Fibroblast of peridontal ligament (primary cell): ENCODE data around the gene BCL2L11.
A peak's percentile ranks its signal among the peaks of the same experiment; 100 is the strongest.

Experiments
- DNase-seq: peaks from one replicate; pipeline ENCODE4 v3.0.0-alpha.2; 2010; ENCODE audit errors: extremely low read depth

BCL2L11 gene

DNA sequence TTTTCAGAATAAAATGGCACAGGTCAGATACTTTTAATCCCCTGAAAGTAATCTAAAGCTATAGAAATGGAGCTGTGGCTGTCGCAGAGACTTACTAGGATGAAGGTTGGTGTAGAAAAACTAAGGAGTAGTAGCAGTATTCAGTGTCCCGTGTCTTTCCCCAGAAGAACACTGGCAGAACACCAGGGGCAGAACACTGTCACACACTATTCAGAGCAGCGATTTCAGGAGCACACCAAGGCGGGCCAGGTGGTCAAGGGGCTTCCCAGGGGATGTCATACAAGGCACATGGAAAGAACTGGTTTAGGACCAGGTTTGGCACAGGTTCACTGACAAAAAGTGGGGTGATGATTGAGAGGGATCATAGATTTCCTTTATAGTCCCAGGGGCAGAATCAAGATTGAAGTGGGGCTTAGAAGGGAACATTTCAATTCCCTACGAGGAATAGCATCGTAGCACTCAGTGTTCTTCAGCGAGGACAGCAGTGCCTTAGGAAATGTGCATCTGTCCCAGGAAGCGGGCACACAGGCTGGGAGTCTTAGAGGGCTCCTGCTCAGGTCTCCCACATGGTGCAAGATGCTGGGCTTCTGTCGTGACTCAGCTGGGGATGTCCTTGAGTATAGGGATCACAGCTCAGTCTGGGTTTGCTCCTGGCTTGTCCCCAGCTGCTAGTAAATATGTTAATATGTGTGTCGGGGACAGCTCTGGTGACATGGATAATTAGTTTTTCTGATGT is 22.6 kb downstream of the BCL2L11 start:
- DNase-seq = no peak

DNA sequence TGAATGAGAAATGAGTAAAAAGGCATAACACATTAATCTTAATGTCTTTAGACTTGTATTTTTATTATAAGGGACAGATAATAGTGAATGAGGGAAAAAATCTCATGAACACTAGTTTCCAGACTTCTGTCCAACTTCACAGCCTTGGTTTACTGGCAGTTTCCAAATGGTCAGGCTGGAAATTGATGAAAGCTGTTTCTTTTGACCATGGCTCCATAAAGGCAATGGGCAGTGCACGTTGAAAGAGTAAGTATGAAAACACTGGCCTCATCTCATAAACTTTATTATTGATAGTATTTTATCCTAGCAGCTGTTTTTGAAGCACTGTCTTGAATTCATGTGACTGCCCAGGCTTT is 23.1 kb downstream of the BCL2L11 start:
- DNase-seq = no peak

DNA sequence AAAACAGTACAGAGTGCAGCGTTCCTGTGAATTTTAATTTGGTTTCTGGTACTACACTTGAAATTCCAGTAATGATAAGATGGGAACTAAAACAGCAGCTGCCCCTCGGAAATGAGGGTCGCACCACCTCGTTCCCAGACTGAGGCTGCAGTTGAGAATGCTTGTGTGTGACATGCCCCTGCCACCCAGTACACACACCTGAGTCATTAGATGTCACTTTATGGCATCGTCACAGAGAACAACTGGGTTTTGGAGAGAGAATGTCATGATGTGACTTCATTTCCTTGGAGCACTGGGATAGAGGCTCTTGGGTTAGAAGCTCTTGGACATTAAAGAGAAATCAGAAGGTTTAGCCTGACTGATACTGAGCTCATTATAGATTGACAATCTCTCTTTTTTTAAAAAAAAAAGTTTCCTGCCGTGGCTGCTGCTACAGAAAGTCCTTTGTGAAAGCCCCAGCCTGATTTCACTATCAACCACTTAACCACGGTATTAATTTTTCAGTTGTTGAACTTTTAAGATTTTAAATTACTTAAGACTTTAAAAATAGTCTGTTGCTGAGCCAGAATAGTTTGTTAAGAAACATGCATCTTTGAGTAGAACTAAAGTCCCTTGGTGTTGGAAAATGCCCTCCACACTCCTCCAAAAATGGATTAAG is 24.5 kb downstream of the BCL2L11 start:
- no peak for DNase-seq

DNA sequence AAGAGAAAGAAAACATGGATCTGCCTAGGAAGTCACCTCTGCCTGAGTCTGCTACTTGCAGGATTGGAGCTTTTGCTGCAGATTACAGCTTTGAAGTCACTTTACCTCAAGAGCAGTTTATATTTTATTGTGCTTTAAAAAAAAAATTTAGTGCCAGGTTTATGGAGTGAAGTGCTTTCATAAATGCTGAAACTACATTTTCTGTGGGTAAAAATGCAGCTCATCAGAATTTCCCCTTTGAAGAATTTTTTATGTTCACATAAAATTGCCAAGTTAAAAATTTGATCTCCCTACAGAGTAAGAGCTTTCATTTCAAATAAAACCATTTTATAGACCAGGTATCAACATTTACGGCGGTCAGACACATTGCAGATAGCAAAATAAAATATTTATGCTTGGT is 25.2 kb downstream of the BCL2L11 start:
- DNase-seq = no peak

DNA sequence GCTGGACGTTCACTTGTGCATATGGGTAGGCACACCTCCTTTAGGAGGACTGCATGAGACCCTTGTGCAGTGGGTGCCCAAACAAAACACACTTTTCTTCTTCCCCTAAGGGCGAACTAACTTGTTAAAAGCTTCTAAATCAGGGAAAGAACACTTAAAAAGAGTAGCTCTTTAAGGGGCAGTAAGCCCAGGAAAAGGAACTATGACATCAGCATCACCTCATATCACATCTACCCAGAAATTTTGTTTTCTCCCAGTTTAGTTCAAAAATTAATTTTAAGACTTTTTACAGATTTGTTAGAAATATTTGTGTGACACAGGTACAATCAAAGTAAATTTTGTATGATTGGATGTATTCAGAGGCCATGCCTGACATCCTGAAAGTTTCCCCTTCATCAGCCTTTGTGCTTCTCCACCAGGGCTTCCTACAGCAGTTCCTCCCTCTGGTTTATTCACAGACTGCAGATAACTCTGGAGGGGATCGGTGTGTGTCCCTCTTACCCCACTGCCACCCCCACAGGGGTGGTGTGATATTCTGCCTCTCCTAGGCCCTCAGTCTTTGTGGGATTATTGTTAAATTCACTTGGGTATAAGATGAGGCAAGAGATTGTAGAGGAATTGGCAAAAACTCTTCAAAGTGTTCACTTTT is 27.6 kb downstream of the BCL2L11 start:
- DNase-seq = no peak

DNA sequence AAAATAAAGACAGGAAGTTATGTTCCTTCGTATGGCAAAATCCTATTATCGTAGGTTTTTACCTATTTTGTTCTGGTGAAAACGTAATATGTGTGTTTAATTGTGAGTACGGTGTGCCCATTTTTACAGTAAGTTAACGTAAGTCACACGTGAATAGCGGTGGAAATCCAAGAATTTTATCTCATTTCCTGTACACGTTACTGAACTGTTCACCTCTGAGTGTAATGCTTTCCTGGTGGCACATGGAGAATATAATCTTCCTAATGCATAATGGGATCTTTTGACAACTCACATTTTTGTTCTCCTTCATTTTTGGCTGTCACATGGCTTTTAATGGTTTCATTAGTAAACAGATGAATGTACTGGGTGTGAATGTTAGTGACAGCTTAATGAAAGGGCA is 28.2 kb downstream of the BCL2L11 start:
- DNase-seq = no peak

DNA sequence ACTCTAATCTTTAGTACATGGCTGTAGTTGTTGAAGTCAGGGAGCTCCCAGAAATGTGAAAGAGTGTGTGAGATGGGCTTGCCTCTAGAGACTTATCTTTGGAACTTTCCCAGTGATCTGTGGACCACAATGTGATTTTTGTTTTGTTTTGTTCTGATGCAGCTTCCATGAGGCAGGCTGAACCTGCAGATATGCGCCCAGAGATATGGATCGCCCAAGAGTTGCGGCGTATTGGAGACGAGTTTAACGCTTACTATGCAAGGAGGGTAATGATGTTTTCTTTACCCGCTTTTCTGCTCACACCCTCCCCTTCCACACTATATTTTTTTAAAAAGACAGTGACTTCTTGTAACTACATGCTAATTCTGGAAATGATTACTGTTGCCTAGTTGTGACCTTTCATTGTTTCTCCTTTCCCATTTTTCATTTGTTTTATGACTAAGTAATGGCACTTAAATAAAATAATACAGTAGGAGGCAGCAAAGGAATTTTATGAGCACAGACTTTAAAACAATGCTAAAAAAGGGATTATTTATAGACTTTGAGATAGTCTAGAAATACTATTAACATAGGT is 29.3 kb downstream of the BCL2L11 start:
- DNase-seq = peak; percentile 25

DNA sequence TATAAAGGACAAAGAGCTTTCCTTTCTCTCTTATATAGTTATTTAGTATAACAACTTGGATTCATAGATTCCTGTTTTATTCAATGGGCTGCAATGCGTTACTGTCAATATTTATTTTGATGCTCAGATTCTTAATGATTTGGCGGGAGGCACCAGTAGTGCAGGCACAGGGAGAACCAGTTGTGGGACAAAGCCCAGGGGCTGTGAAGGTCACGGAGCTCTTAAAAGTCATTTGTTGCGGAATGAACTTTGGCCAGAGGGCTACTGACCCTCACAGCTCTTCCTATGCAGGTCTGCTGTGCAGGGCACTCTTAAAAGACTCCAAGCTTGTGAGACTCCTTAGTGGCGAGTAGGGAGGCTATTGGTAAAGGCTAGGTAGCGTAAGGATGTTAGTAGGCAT is 34.0 kb downstream of the BCL2L11 start:
- no peak for DNase-seq

DNA sequence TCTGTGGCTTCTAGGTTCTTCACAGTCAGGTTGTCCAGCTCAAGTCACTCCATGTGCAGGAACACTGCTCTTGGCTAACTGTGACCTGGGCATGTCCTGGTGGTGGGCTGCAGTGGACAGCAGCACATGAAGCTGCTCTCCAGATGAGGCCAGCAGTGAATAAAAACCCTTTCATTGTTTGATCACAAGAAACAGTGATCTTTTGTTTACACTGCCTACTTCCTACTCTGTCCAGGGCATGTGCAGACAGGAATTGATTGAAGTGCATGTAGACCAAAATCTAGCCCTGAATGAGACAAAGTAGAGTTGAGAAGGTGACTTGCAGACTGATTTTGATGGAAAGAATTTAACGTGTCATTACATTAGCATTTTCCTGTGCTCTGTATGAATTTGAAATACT is 34.9 kb downstream of the BCL2L11 start:
- no peak for DNase-seq

DNA sequence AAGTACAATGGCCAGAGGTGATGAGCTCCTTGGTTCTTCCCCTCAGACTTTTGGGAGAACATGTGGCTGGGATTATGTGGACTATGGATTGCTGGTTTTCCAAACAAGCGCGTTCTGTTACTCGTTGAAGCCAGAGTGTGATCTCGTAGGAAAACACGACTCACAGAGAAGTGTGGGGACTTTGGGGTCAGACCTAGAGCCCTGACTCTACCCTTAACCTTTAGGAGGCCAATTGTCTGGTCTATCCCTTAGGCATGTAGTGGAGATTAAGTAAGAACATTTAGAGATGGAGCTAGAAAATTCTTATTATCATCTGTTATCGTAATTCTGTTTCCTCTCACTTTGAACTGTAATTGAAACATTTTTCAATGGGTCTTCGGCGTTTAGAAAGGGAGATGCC is 35.8 kb downstream of the BCL2L11 start:
- no peak for DNase-seq

DNA sequence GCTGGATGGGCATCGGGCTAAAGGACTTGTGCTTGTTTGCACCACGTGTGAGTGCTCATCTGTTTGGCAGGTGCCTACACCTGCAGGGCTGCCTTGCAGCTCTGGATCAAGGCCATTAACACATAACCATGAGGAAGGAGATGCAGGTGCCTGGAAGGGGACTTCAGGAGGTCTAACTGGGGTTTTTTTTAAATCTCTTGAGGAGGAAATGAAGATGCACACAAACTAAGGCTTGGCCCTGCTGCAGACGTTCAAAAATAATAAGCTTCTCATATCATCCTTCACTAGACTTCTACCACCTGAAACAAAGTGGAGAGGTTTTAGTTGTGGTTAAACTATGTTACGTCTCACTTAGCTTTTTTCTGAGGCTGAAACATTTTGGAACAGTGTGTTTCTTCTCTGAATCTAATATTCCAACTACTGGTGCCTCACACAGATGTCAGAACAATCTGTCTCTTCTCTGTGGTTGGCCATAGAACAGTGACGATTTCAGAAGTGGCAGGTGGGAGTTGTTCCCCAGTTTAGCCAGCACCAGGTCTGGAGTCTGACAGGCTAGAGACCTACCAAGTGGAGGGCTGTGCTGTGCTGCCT is 36.5 kb downstream of the BCL2L11 start:
- DNase-seq = no peak

DNA sequence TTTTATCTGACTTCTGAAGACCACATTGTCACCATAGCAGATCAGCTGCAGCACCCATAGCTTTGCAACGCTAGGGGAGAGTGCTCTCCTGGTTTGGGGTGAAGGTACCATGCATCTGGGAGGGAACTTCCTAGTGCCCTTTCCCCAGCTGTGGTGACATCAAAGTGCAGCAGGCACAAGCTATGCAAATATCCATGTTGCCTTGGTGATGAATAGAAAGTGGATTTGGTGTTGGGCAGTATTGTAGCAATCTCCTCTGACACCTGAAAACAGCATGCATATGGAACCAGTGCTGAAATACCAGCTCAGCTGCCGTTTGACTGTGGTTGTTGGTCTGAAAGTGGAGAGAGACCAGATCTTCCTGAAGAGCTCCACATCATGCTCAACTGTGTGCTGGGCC is 37.1 kb downstream of the BCL2L11 start:
- no peak for DNase-seq

DNA sequence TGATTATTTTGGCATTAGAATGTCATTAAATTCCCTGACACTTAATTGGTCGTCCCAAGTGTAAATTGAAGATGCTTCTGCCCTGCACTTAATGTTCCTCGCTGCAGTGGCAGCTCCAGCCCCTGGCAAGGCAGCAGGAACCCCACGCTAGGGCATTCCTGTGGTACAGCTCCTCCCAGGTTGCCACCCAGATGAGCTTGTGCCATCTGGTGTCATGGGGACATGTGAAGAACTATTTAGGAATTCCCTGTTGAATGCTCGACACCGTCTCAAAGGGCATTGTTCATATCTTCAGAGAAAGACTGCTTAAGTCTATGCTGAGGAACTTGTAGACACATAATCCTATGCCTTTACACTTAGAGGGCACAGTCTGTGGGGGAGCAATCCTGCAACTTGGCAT is 38.9 kb downstream of the BCL2L11 start:
- no peak for DNase-seq

DNA sequence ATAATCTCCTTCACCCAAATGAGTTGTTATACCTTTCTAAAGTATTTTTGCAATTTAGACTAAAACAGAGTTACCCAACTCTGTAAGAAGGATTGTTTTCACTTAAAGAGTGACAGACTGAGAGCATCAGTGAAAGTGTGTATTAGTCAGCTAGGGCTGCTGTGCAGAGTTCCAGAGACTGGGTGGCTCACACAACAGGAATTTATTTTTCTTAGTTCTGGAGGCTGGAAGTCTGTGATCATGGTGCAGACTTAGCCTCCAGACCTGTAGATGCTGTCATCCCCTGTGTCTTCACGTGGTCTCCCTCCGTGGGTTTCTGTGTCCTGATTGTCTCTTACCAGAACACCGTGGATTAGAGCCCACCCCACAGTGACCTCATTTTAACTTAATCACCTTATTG is 40.0 kb downstream of the BCL2L11 start:
- peak; percentile 86 for DNase-seq

DNA sequence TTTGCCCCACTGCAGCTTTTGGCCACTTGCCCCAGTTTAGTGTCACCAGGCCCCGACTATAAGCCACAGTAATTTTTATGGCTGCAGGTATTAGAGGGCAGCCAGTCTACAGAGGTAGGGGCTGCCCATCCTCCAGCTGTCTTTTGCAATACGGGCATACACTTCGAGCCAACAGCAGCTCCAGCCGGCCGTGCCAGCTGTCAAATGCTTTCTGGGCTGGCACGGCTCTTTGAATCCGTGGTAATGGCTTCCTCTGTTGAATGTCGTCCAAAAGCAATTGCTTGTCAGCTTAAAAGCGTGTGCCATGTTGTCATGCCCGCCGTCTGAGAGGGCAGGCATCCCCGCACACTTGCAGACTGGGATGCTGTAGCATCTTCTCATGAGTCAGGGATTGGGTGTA is 41.3 kb downstream of the BCL2L11 start:
- no peak for DNase-seq

DNA sequence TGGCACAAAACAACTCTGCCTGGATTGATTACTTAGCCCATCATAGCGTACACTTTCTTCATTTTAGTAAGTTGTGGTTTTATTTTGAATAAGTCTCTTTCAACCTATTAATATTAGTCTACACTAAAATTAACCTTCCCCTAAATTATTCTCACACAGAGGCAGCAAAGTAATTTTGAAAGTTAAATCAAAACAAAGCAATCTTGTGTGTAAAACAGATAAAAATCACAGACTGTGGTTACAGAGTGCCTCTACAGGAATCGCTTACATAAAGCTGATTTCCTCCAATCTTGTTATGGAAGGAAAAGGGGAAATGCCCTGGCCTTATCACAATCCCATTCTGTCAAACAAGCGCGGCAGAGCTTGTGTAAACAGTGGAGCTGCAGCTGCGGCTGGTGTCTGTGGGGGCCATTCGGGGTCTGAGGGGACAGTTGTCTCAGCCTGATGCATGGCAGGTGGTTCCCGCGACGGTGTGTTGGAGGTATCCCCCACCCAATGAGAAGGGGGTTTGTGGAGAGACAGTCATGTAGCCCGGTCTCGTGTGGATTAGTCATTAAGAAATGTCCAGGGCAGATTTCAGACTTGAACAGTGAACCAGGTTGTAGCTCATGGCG is 42.1 kb downstream of the BCL2L11 start:
- no peak for DNase-seq

DNA sequence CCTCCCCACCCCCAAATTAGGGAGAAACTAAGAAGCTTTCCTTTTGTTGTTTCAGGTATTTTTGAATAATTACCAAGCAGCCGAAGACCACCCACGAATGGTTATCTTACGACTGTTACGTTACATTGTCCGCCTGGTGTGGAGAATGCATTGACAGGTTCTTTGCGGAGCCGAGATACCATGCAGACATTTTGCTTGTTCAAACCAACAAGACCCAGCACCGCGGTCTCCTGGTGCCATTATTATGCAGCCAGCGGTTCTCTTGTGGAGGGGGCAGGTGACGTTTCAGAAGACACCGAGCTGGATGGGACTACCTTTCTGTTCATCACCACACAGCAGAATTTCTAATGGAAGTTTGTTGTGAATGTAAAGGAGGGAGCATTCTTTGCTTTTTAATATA is 43.4 kb downstream of the BCL2L11 start:
- DNase-seq = no peak

DNA sequence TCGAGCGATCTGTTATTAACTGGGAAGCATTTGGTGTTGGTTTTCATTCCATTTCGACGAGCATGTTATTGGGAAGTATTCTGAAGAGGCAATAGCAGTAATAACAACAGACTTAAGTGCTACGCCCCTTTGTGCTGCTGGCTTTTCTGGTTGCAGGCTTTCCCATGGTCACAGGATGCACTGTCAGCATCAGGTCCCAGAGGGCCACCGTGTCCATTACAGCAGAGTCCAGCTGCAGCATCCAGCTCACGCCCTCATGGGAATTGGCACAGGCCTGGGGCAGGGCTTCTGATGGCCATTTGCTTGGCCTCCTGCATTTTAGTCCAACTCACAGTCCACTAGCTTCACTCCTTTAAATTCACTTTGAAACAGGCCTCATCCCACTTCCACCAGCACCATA is 44.4 kb downstream of the BCL2L11 start:
- peak; percentile 22 for DNase-seq

DNA sequence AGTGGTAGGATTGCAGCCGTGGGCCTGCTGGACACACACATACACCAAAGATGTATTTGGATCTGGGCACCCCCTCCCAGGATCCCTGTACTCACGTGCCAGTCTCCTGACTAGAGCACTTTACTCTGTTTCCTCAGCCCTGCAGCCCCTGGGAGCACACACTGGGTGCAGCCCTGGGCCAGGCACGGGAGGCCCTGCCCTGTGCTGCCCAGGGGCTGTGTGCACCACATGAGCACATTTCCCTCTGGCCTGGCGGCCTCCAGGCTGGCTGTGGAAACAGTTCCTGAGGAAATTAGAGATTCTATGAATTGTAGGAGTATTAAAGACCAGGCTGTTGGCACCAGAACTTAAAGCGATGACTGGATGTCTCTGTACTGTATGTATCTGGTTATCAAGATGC is 45.4 kb downstream of the BCL2L11 start:
- DNase-seq = no peak

DNA sequence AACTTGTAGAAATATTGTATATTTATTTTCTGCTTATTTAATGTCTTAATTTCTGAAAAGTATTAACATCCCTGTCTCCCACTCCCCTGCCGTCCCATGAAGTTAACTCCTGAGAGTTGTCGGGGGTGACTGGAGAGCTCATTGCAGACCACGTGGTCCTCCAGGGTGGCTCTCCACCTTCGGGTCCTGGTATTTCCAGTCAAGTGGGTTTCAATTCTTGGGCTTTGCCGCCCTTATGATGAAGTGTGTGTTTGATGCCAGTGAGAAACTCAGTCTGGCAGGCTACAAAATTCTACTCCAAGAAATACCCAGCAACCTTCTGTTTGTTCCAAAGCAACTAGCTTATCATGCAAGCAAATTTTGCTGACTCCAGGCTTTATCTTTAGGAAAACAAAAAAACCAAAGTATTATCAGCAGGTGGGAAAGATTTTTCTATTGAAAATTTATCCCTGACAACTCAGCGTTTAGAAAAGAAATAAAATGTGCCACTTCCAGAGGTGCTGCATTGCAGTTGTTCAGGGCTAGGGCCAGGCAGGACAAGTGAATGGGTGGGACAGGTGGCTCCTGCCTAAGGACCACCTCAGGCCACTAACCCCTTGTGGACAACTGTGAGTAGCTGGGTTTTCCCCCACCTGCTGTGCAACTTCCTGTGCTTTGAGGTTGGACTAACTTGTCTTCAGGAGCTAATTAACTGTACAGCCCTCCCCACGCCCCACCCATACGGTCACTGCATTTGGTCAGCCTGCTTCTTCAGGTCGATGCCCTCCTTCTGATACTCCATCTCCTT is 46.6 kb downstream of the BCL2L11 start:
- no peak for DNase-seq

DNA sequence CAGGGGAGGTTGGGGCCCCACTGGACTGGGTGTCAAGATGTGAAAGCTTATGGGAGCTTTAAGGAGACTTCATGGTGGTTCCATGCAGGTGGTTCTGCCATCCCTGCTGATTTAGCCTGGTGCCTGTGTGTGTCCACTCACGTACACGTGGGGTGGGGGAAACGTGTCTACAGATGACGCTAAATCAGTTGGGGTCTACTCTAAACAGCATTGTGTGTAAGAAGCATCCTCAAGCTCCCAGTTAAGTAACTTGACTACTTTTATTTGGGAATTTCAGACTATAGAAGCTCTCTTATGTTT is 47.1 kb downstream of the BCL2L11 start:
- no peak for DNase-seq
